ENCODE results near the gene APOL4.
"Not testable (repeated sequence)": the region's sequence is repeated elsewhere in the genome, so short reads cannot be mapped to it uniquely, and the experiment has no call there.

APOL4 gene

GRCh38 chr22:36228944-36229343, 27.3 kb upstream of the APOL4 start:
- H3K9me3 ChIP-seq (ENCODE audit: low read length): no peaks in the 10 kb centered on the region
- peaks cover 61% of the 10 kb centered on the region for H3K36me3 ChIP-seq (ENCODE audit: insufficient read depth, low read length)
- H3K27ac ChIP-seq (ENCODE audit: low read depth, low read length): no peak overlapping the region
- no peak overlapping the region for H3K9ac ChIP-seq (ENCODE audit: low read length)
- no peak overlapping the region for H3K4me3 ChIP-seq (ENCODE audit: low read depth in 1 of 2, low read length in 2 of 2)
- H3K27me3 ChIP-seq (ENCODE audit: control insufficient read depth in 1 of 2, insufficient read depth in 2 of 2, low read length in 2 of 2): no peaks in the 10 kb centered on the region
- peaks cover under 1% of the 10 kb centered on the region for H3K4me1 ChIP-seq (ENCODE audit: insufficient read depth, low read length)

GRCh38 chr22:36228369-36228768, 26.8 kb upstream of the APOL4 start:
- H3K9me3 ChIP-seq (ENCODE audit: low read length); H3K4me3 ChIP-seq (ENCODE audit: low read depth in 1 of 2, low read length in 2 of 2); H3K27me3 ChIP-seq (ENCODE audit: control insufficient read depth in 1 of 2, insufficient read depth in 2 of 2, low read length in 2 of 2); H3K9ac ChIP-seq (ENCODE audit: low read length); H3K4me1 ChIP-seq (ENCODE audit: insufficient read depth, low read length); H3K27ac ChIP-seq (ENCODE audit: low read depth, low read length): not testable (repeated sequence)
- peaks cover 60% of the 10 kb centered on the region for H3K36me3 ChIP-seq (ENCODE audit: insufficient read depth, low read length)

DNA sequence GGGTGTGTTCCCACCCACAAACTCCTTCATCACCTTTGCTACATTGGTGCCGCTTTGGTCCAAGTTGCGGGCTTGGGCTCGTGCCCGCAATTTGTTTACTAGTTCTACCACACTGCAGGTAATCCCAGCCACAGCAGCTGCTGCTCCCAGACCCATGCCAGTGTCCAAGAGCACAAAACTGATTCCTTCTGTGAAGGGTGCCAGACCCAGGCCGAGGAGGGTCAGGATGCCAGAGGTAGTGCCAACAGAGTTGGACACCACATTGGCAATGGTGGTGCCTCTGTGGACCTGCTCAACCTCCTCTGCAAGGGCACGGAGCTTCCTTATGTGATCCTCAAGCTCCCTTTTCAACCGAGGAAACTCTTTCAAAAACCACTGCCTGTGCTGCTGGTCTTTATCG, 26.2 kb upstream of the APOL4 start:
- Histone ChIP-seq H3K9ac (ENCODE audit: low read length) (no peak overlapping the region), H3K27me3 (ENCODE audit: control insufficient read depth in 1 of 2, insufficient read depth in 2 of 2, low read length in 2 of 2) (no peaks in the 10 kb centered on the region), H3K27ac (ENCODE audit: low read depth, low read length) (no peak overlapping the region), H3K4me3 (ENCODE audit: low read depth in 1 of 2, low read length in 2 of 2) (no peak overlapping the region), H3K36me3 (ENCODE audit: insufficient read depth, low read length) (peaks cover 54% of the 10 kb centered on the region), H3K4me1 (ENCODE audit: insufficient read depth, low read length) (no peaks in the 10 kb centered on the region), H3K9me3 (ENCODE audit: low read length) (no peaks in the 10 kb centered on the region)

GRCh38 chr22:36227396-36227795, 25.8 kb upstream of the APOL4 start:
- H3K4me1 ChIP-seq (ENCODE audit: insufficient read depth, low read length): no peaks in the 10 kb centered on the region
- no peak overlapping the region for H3K9ac ChIP-seq (ENCODE audit: low read length)
- no peaks in the 10 kb centered on the region for H3K27me3 ChIP-seq (ENCODE audit: control insufficient read depth in 1 of 2, insufficient read depth in 2 of 2, low read length in 2 of 2)
- H3K9me3 ChIP-seq (ENCODE audit: low read length): no peaks in the 10 kb centered on the region
- H3K4me3 ChIP-seq (ENCODE audit: low read depth in 1 of 2, low read length in 2 of 2): no peak overlapping the region
- peaks cover 50% of the 10 kb centered on the region for H3K36me3 ChIP-seq (ENCODE audit: insufficient read depth, low read length)
- H3K27ac ChIP-seq (ENCODE audit: low read depth, low read length): no peak overlapping the region

- Histone ChIP-seq H3K27ac (ENCODE audit: low read depth, low read length) (no peak overlapping the region), H3K4me1 (ENCODE audit: insufficient read depth, low read length) (peaks cover 5% of the 10 kb centered on the region), H3K9me3 (ENCODE audit: low read length) (no peaks in the 10 kb centered on the region), H3K9ac (ENCODE audit: low read length) (no peak overlapping the region), H3K27me3 (ENCODE audit: control insufficient read depth in 1 of 2, insufficient read depth in 2 of 2, low read length in 2 of 2) (no peaks in the 10 kb centered on the region), H3K4me3 (ENCODE audit: low read depth in 1 of 2, low read length in 2 of 2) (no peak overlapping the region), H3K36me3 (ENCODE audit: insufficient read depth, low read length) (peaks cover 38% of the 10 kb centered on the region)
Measured at GRCh38 chr22:36226189-36226588, 24.6 kb upstream of the APOL4 start.

GRCh38 chr22:36225333-36225922, 23.8 kb upstream of the APOL4 start:
- Histone ChIP-seq H3K9ac (ENCODE audit: low read length) (no peak overlapping the region), H3K36me3 (ENCODE audit: insufficient read depth, low read length) (peaks cover 31% of the 10 kb centered on the region), H3K27me3 (ENCODE audit: control insufficient read depth in 1 of 2, insufficient read depth in 2 of 2, low read length in 2 of 2) (no peaks in the 10 kb centered on the region), H3K27ac (ENCODE audit: low read depth, low read length) (no peak overlapping the region), H3K4me3 (ENCODE audit: low read depth in 1 of 2, low read length in 2 of 2) (no peak overlapping the region), H3K9me3 (ENCODE audit: low read length) (no peaks in the 10 kb centered on the region), H3K4me1 (ENCODE audit: insufficient read depth, low read length) (peaks cover 5% of the 10 kb centered on the region)

DNA sequence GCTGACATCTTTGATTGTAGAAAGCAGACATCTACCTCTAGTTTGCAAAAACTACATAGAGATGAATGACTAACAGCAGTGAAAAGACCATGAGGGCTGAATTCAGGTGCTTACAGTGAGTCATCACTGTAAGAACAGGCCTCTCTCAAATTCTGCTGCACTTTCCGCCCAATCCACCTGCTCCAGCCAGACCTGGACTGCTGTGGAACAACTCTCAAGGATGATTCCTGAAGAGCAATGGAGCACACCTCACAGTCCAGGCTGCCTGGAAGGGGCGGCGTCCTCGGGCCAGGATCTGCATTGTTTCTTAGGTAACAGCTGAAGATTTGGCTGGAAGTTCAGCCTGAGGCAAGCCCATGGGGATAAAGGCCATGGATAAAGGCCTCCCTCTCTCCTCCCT, 22.6 kb upstream of the APOL4 start:
- Histone ChIP-seq H3K27me3 (ENCODE audit: control insufficient read depth in 1 of 2, insufficient read depth in 2 of 2, low read length in 2 of 2) (no peaks in the 10 kb centered on the region), H3K4me3 (ENCODE audit: low read depth in 1 of 2, low read length in 2 of 2) (no peak overlapping the region), H3K36me3 (ENCODE audit: insufficient read depth, low read length) (peaks cover 19% of the 10 kb centered on the region), H3K9me3 (ENCODE audit: low read length) (no peaks in the 10 kb centered on the region), H3K9ac (ENCODE audit: low read length) (no peak overlapping the region), H3K27ac (ENCODE audit: low read depth, low read length) (no peak overlapping the region), H3K4me1 (ENCODE audit: insufficient read depth, low read length) (peaks cover 5% of the 10 kb centered on the region)

- H3K9me3 ChIP-seq (ENCODE audit: low read length): no peaks in the 10 kb centered on the region
- no peak overlapping the region for H3K9ac ChIP-seq (ENCODE audit: low read length)
- H3K27ac ChIP-seq (ENCODE audit: low read depth, low read length): no peak overlapping the region
- H3K27me3 ChIP-seq (ENCODE audit: control insufficient read depth in 1 of 2, insufficient read depth in 2 of 2, low read length in 2 of 2): no peaks in the 10 kb centered on the region
- H3K4me1 ChIP-seq (ENCODE audit: insufficient read depth, low read length): peaks cover 5% of the 10 kb centered on the region
- H3K36me3 ChIP-seq (ENCODE audit: insufficient read depth, low read length): peaks cover 19% of the 10 kb centered on the region
- no peak overlapping the region for H3K4me3 ChIP-seq (ENCODE audit: low read depth in 1 of 2, low read length in 2 of 2)
Measured at GRCh38 chr22:36223504-36223903, 21.9 kb upstream of the APOL4 start.

DNA sequence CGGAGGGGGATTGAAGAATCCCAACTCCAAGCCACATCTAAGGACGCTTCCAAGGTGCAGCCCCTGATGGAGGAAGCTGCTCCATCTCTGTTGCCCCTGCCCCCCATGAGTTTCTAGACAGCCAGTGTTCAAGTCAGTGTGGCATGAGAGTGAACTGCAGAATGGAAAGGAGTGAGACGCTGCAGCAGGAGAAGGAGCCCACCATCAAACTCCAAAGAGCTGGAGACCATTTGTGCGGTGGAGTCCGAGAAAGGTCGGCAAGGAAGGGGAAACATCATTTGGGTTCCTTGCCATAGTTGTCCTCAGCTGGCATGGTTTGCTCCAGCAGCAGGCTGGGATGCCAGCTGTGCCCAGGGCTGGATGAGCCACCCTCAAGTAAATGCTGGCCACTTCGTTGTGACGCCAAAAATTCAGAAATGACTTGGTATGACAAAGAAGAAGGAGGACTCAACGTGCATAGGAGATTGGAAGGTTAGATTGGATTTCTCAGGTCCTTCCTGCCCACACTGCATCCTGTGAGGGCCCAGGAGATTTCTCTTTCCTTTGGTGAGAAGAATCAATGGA, 21.4 kb upstream of the APOL4 start:
- Histone ChIP-seq H3K27me3 (ENCODE audit: control insufficient read depth in 1 of 2, insufficient read depth in 2 of 2, low read length in 2 of 2) (no peaks in the 10 kb centered on the region), H3K27ac (ENCODE audit: low read depth, low read length) (no peak overlapping the region), H3K4me3 (ENCODE audit: low read depth in 1 of 2, low read length in 2 of 2) (no peak overlapping the region), H3K9ac (ENCODE audit: low read length) (no peak overlapping the region), H3K9me3 (ENCODE audit: low read length) (no peaks in the 10 kb centered on the region), H3K4me1 (ENCODE audit: insufficient read depth, low read length) (peaks cover 5% of the 10 kb centered on the region), H3K36me3 (ENCODE audit: insufficient read depth, low read length) (peaks cover 16% of the 10 kb centered on the region)

DNA sequence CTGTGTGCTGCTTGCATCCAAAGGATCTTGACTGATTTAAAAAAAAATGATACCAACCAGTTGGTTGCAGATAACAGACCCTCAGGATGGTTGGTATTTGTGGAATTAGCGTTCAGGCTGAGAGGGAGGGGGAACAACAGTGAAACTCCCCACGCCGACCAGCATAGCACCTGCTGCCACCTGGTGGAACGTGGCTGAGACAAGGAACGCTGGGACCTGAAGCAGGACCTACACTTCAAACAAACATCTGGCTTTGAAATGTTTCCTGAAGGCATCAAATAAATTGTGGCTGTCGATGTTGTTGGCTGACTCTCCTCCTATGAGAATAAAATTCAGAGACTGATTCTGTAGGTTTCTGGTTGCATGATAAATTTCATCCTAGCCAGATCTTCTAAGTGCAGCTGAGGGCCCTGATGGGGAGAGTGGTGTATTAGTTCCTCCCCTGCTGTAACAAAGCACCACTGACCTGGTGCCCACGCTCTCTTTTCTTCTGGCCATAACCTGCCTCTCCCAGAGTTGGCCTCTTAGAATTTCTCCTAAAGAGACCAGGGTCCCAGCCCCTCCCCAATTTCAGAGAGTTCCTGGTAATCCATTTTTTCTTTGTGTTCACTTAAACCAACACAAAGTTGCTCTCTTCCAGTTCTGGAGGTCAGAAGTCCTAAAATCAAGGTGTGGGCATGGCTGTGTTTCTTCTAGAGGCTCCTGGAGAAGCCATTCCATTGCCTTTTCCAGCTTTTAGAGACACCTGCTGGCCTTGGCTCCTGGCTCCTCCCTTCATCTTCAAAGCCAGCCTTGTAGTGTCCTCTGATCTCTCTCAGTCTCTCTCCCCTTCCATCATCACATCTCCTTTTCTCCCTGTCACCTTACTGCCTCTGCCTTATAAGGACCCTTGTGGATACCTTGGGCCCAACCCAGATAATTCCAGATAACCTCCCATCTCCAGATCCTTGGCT, 20.5 kb upstream of the APOL4 start:
- Histone ChIP-seq H3K36me3 (ENCODE audit: insufficient read depth, low read length) (peaks cover 8% of the 10 kb centered on the region), H3K4me1 (ENCODE audit: insufficient read depth, low read length) (peaks cover 5% of the 10 kb centered on the region), H3K4me3 (ENCODE audit: low read depth in 1 of 2, low read length in 2 of 2) (no peak overlapping the region), H3K9me3 (ENCODE audit: low read length) (no peaks in the 10 kb centered on the region), H3K27me3 (ENCODE audit: control insufficient read depth in 1 of 2, insufficient read depth in 2 of 2, low read length in 2 of 2) (no peaks in the 10 kb centered on the region), H3K27ac (ENCODE audit: low read depth, low read length) (no peak overlapping the region), H3K9ac (ENCODE audit: low read length) (no peak overlapping the region)

GRCh38 chr22:36220451-36220921, 18.9 kb upstream of the APOL4 start:
- peaks cover 5% of the 10 kb centered on the region for H3K4me1 ChIP-seq (ENCODE audit: insufficient read depth, low read length)
- no peak overlapping the region for H3K4me3 ChIP-seq (ENCODE audit: low read depth in 1 of 2, low read length in 2 of 2)
- H3K27me3 ChIP-seq (ENCODE audit: control insufficient read depth in 1 of 2, insufficient read depth in 2 of 2, low read length in 2 of 2): no peaks in the 10 kb centered on the region
- no peak overlapping the region for H3K9ac ChIP-seq (ENCODE audit: low read length)
- no peaks in the 10 kb centered on the region for H3K9me3 ChIP-seq (ENCODE audit: low read length)
- no peak overlapping the region for H3K27ac ChIP-seq (ENCODE audit: low read depth, low read length)
- no peaks in the 10 kb centered on the region for H3K36me3 ChIP-seq (ENCODE audit: insufficient read depth, low read length)
